Measurements from ENCODE around the gene OTOP2.

DNA sequence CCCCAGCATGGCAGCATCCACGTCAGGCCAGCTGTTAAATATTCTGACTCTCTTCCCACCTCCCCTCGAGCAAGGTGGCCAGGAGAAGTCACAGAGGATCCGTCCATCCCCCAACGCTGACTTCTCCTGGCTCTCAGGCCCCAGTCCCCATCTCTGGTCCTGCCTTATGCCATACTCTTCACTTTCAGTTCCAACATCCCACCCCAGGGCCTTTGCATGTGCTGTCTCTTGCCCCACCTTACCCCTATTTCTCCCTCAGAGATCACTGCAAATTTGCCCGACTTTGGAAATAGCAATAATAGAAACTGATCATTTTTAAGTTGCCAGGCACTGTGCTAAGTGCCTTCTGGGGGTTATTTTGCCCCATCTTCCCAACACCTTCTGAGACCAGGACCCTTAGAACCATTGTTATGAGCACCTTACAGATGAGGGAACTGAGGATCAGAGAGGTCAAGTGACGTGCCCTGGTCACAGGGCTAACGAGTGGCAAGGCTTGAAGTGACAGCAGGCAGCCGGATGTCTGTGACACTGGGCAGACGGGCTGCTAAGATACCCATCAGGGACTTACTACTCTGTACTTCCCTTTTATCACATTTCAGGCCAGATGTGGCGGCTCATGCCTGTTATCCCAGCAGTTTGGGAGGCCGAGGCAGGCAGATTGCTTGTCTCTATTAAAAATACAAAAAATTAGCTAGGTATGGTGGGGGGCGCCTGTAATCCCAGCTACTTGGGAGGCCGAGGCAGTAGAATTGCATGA lies 30.8 kb downstream of the OTOP2 start:
- TF ChIP-seq, protein P1, sequence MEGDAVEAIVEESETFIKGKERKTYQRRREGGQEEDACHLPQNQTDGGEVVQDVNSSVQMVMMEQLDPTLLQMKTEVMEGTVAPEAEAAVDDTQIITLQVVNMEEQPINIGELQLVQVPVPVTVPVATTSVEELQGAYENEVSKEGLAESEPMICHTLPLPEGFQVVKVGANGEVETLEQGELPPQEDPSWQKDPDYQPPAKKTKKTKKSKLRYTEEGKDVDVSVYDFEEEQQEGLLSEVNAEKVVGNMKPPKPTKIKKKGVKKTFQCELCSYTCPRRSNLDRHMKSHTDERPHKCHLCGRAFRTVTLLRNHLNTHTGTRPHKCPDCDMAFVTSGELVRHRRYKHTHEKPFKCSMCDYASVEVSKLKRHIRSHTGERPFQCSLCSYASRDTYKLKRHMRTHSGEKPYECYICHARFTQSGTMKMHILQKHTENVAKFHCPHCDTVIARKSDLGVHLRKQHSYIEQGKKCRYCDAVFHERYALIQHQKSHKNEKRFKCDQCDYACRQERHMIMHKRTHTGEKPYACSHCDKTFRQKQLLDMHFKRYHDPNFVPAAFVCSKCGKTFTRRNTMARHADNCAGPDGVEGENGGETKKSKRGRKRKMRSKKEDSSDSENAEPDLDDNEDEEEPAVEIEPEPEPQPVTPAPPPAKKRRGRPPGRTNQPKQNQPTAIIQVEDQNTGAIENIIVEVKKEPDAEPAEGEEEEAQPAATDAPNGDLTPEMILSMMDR (IDR thresholded peaks at IDR 0.05) = no peak
- no peak for TF ChIP-seq POLR2AphosphoS5 (IDR thresholded peaks at IDR 0.05)

Data from transverse colon (tissue), 4 donors.